GM12878 (cell line): ENCODE measurements around the gene BCAR3. TPM values are rescaled to one million over a fixed set of nuclear protein-coding genes. Genes with fewer than 3 reads are reported as not detected.

Experiments used
- ATAC-seq: fragments of 200-7000 bp; cut with Tn5 transposase; 3 replicates; pipeline ENCODE4 v1.9.1; 2020; ENCODE audit warnings: mild to moderate bottlenecking, moderate library complexity
- BruUV-seq: library from RNA; stranded (reverse); fragments of 400-500 nt; replicated peaks from 2 replicates; lab custom pipeline; 2021; lab: Mats Ljungman, UMichigan
- CTCF ChIA-PET: fragments of 300-600 bp; sonication (Branson Sonifier 250); formaldehyde crosslinking; extraction: SDS; loops from one replicate; lab custom pipeline; 2021; ENCODE audit warnings: inconsistent platforms; lab: Yijun Ruan, JAX
- POLR2A ChIA-PET: fragments of 350-600 bp; formaldehyde crosslinking; extraction: SDS; loops from one replicate; lab custom pipeline; 2021; ENCODE audit warnings: inconsistent platforms; lab: Charles Lee
- RAD21 ChIA-PET: fragments of 300-600 bp; sonication (Branson Sonifier 250); formaldehyde crosslinking; loops from one replicate; lab custom pipeline; 2023; ENCODE audit warnings: antibody characterized with exemption; ENCODE audit not compliant: unreplicated experiment; lab: Charles Lee
- SMC1A ChIA-PET: fragments of 300-600 bp; sonication (Branson Sonifier 250); formaldehyde crosslinking; loops from one replicate; lab custom pipeline; 2023; ENCODE audit not compliant: unreplicated experiment, uncharacterized antibody; lab: Charles Lee
- DNase-seq: peaks from one replicate; pipeline ENCODE4 v3.0.0-alpha.2; 2011; ENCODE audit warnings: low read depth, low spot score
- FAIRE-seq: peaks from 3 replicates; lab custom pipeline; 2011; peaks lifted over from hg19 to GRCh38; lab: Jason Lieb, UNC
- H2AFZ ChIP-seq: 2 replicates; pipeline ENCODE4 v1.6.0; 2011; ENCODE audit warnings: low read depth, low read length, control low read depth; ENCODE audit not compliant: control insufficient read depth
- H3K27ac ChIP-seq: 2 replicates; pipeline ENCODE4 v1.5.1; 2011; ENCODE audit warnings: control low read depth; ENCODE audit not compliant: control insufficient read depth, insufficient read depth
- H3K27me3 ChIP-seq, 2 experiments: replicated peaks in 1 of 2; 2 replicates each; pipeline versions ENCODE4 v1.6.0 to v1.6.1; 2011; ENCODE audit warnings: low read length in 1 of 2; ENCODE audit not compliant: control insufficient read depth in 2 of 2, insufficient read depth in 2 of 2
- H3K36me3 ChIP-seq, 2 experiments: 2 replicates each; pipeline ENCODE4 v1.5.1; 2011; ENCODE audit warnings: low read length in 1 of 2; ENCODE audit not compliant: control insufficient read depth in 2 of 2, insufficient read depth in 2 of 2
- H3K4me1 ChIP-seq: 2 replicates; pipeline ENCODE4 v1.6.1; 2011; ENCODE audit warnings: mild to moderate bottlenecking, low read length, moderate library complexity, mixed read lengths; ENCODE audit not compliant: control insufficient read depth, insufficient read depth
- H3K4me2 ChIP-seq: 2 replicates; pipeline ENCODE4 v1.6.0; 2011; ENCODE audit warnings: control low read depth; ENCODE audit not compliant: control insufficient read depth, insufficient read depth
- H3K4me3 ChIP-seq: fragments of 200-600 bp; sonication (generic); 2 replicates; pipeline ENCODE4 v1.5.1; 2016
- H3K79me2 ChIP-seq: 2 replicates; pipeline ENCODE4 v1.6.0; 2011; ENCODE audit warnings: low read length; ENCODE audit not compliant: control insufficient read depth, insufficient read depth
- H3K9ac ChIP-seq: 2 replicates; pipeline ENCODE4 v1.8.0; 2011; ENCODE audit warnings: low read length, control low read depth, mixed read lengths; ENCODE audit not compliant: control insufficient read depth, insufficient read depth
- H3K9me3 ChIP-seq: replicated peaks from 3 replicates; pipeline ENCODE4 v1.5.1; 2011; ENCODE audit warnings: mild to moderate bottlenecking, low read length; ENCODE audit not compliant: control insufficient read depth, insufficient read depth
- H4K20me1 ChIP-seq: 2 replicates; pipeline ENCODE4 v1.6.0; 2011; ENCODE audit not compliant: control insufficient read depth, insufficient read depth
- ASH2L ChIP-seq: fragments of 300-600, 200-600 bp; sonication (generic); IDR thresholded peaks from 2 replicates; pipeline ENCODE4 v1.6.1; 2017; ENCODE audit warnings: low read depth, mild to moderate bottlenecking, borderline replicate concordance
- EED ChIP-seq: sonication (generic); IDR thresholded peaks from 2 replicates; pipeline ENCODE4 v1.6.1; 2016; ENCODE audit warnings: antibody characterized with exemption, low read depth
- EZH2 ChIP-seq: IDR thresholded peaks from 2 replicates; pipeline ENCODE4 v1.6.1; 2012; ENCODE audit warnings: low read depth, mild to moderate bottlenecking, control low read depth, inconsistent platforms, low read length, borderline replicate concordance; ENCODE audit not compliant: control insufficient read depth
- LARP7 ChIP-seq: fragments of 450-650 bp; IDR thresholded peaks from 2 replicates; pipeline ENCODE4 v1.6.1; 2017; ENCODE audit warnings: mild to moderate bottlenecking
- NFXL1 ChIP-seq: fragments of 450-650 bp; IDR thresholded peaks from 2 replicates; pipeline ENCODE4 v1.6.1; 2017; ENCODE audit warnings: antibody characterized with exemption, mild to moderate bottlenecking, borderline replicate concordance
- NR2F1 ChIP-seq: fragments of 450-650 bp; conservative IDR thresholded peaks from 2 replicates; pipeline ENCODE4 v1.6.1; 2017; ENCODE audit warnings: mild to moderate bottlenecking
- POU2F2 ChIP-seq: IDR thresholded peaks from 3 replicates; pipeline ENCODE4 v1.6.1; 2011; ENCODE audit warnings: low read depth, mild to moderate bottlenecking, low read length, borderline replicate concordance
- RAD21 ChIP-seq: IDR thresholded peaks from 2 replicates; pipeline ENCODE4 v1.6.1; 2011; ENCODE audit warnings: mild to moderate bottlenecking, low read depth, low read length, moderate library complexity; ENCODE audit not compliant: insufficient read depth
- TARDBP ChIP-seq: IDR thresholded peaks from 2 replicates; pipeline ENCODE4 v1.6.1; 2016; ENCODE audit warnings: borderline replicate concordance
- ZSCAN29 ChIP-seq: fragments of 450-650 bp; IDR thresholded peaks from 2 replicates; pipeline ENCODE4 v1.6.1; 2017; ENCODE audit warnings: mild to moderate bottlenecking, moderate library complexity
- WGBS: methylation state at CpG from one replicate; pipeline ENCODE4 v1.1.6; 2016; ENCODE audit warnings: low lambda C conversion rate; ENCODE audit not compliant: insufficient replicate concordance, insufficient coverage; ENCODE audit errors: missing lambda C conversion rate; 5-methylcytosine and 5-hydroxymethylcytosine counted together
- in situ Hi-C: fragments of 300-500 bp; cut with MboI; formaldehyde crosslinking; loops from 9 replicates; pipeline ENCODE4 v1.14.3; 2018; ENCODE audit warnings: mixed read lengths
- intact Hi-C: fragments of 100-400 bp; cut with micrococcal nuclease; formaldehyde crosslinking; loops from one replicate; pipeline ENCODE4 v1.14.2; 2022; ENCODE audit not compliant: unreplicated experiment
- polyA plus RNA-seq, 11 experiments: library from polyadenylated mRNA; depleted of rRNA in 4 of 11; unstranded in 6 of 11; stranded (reverse) in 5 of 11; fragments of >200 nt; fragmentation: Nextera tagmentation in 4 of 11; fragmentation: Illumina TruSeq in 1 of 11; extraction: Ambion mirVana in 4 of 11; extraction: Trizol in 1 of 11; gene quantifications; 1 replicate in 1 of 11; 2 replicates in 10 of 11; pipeline versions ENCODE4 v1.2.1 to v1.2.3, GENCODE V29; 2011 to 2016; ENCODE audit warnings: inconsistent platforms in 2 of 11, missing spikeins in 2 of 11, low read depth in 1 of 11
- total RNA-seq, 4 experiments: library from RNA; depleted of rRNA in 3 of 4; stranded (reverse); fragments of >200 nt in 3 of 4; fragmentation: Illumina TruSeq in 1 of 4; extraction: Trizol in 1 of 4; gene quantifications; 2 replicates each; pipeline versions ENCODE4 v1.2.1 to v1.2.3, GENCODE V29; 2013 to 2021
- TF ChIP-seq, protein P1 (sequence below): IDR thresholded peaks from 2 replicates; pipeline ENCODE4 v1.6.1; 2011; ENCODE audit warnings: low read depth, mild to moderate bottlenecking, low read length, moderate library complexity, borderline replicate concordance; ENCODE audit errors: extremely low read depth
- TF ChIP-seq, protein P2 (sequence below): fragments of 450-650 bp; IDR thresholded peaks from 2 replicates; pipeline ENCODE4 v1.6.1; 2014; ENCODE audit warnings: mild to moderate bottlenecking
- TF ChIP-seq, protein P3 (sequence below): IDR thresholded peaks from 2 replicates; pipeline ENCODE4 v1.6.1; 2012; ENCODE audit warnings: low read depth, low read length, improper control_type of control experiment

Gene BCAR3
- total and polyA plus RNA-seq, 10 of the 15 experiments (the other 5 are each of a cell fraction or from before 2014, with no cell fraction given), result 1.3 to 6.6 (median 1.8) TPM

DNA sequence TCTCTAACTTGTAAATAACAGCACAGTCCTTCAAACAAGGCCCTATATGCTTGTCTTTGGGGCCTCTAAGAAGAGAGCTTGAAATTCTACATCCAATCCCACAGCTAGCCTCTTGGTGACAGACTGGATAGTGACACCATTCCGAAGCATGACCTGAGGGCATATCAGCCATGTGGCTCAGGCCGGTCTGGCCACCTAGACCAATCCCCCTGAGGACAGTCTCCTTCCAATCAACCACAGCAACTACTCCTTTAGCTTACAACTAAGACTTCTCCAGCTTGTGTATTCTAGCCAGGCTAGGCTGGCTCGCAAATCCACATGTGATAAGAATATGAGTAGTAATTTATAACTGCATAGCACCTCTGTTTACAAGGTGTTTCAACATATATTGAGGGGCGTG lies 14.0 kb downstream of the BCAR3 start:
- FAIRE-seq, result no peak
- Histone ChIP-seq H3K9ac (no peak overlapping the region), H3K79me2 (no peaks in the 10 kb centered on the region), H3K4me2 (no peak overlapping the region), H3K4me1 (no peaks in the 10 kb centered on the region), H3K27me3 (no peaks in the 10 kb centered on the region; a peak in 1 of 4 replicates), H3K9me3 (no peaks in the 10 kb centered on the region), H4K20me1 (no peaks in the 10 kb centered on the region), H3K4me3 (no peak overlapping the region), H3K36me3 (no peaks in the 10 kb centered on the region), H3K27ac (no peak overlapping the region), H2AFZ (no peak overlapping the region)
- RAD21 ChIA-PET, result interaction anchor here (1.9 to 2.0 kb wide), 2 partner anchors 12 to 38 kb away, joined by 6 to 7 read pairs; no protein-coding TSS in a partner anchor
- in situ Hi-C loops (no loop called here), intact Hi-C loops (no loop called here)
- POLR2A ChIA-PET, result interaction anchor here (0.5 kb wide), 1 partner anchor 741 kb away, joined by 4 read pairs; no protein-coding TSS in a partner anchor
- DNase-seq, result no peak
- CTCF ChIA-PET, result interaction anchor here (0.9 to 2.1 kb wide), 5 partner anchors 11 to 38 kb away, joined by 3 to 6 read pairs (median 4); no protein-coding TSS in a partner anchor
- ATAC-seq, result no peak
- 57% methylated on average over 4 of the region's 4 CpGs for WGBS
- no TSS peak for BruUV-seq
- TF ChIP-seq TARDBP, result no peak
- no peak for TF ChIP-seq ASH2L
- TF ChIP-seq, protein P1, sequence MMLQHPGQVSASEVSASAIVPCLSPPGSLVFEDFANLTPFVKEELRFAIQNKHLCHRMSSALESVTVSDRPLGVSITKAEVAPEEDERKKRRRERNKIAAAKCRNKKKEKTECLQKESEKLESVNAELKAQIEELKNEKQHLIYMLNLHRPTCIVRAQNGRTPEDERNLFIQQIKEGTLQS, result no peak
- no peak for TF ChIP-seq LARP7
- SMC1A ChIA-PET, result interaction anchor here (1.0 to 7.9 kb wide), 8 partner anchors 12 to 145 kb away, joined by 3 to 61 read pairs (median 4); no protein-coding TSS in a partner anchor

DNA sequence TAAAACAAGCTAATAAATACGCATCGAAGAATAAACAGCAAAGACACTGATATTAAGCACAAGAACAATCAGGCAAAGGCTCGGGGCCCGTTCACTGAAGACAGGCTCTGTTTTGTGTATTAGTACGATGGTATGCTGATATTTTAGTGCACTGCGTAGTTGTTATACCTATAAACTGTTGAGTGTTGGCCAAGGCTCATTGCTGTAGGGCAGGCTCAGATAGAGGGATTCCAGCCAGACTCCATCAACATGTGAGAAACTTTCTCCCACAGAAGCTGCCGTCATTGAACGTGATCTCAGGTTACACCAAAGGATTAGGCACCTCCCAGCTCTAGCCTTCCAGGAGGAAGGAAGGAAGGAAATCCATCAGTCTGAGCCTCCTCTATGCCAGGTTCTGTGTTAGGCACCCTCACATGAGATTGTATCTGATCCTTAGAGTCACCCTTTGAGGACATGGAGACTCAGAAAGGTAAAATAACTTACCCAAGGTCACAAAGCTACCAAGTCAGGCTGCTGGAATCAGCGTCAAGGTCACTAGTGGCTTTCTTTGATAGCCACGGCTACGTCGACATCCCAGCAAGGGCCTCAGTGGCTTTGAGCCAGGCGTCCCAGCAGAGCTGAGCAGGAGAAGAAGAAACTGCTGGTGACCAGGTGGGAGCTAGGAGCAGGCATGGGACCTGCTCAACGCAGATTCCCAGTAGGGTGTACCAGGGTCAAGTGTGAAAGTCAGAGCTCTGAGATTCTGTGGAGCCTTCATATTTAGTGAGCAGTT lies 14.8 kb downstream of the BCAR3 start:
- RAD21 ChIA-PET, result interaction anchor here (1.1 to 2.0 kb wide), 2 partner anchors 13 to 145 kb away, joined by 3 to 6 read pairs; no protein-coding TSS in a partner anchor
- Histone ChIP-seq H3K27ac (no peak overlapping the region), H2AFZ (no peak overlapping the region), H3K79me2 (no peaks in the 10 kb centered on the region), H3K4me3 (no peak overlapping the region), H3K27me3 (no peaks in the 10 kb centered on the region; a peak in 1 of 4 replicates), H3K36me3 (no peaks in the 10 kb centered on the region), H3K9ac (no peak overlapping the region), H3K4me1 (no peaks in the 10 kb centered on the region), H4K20me1 (no peaks in the 10 kb centered on the region), H3K4me2 (no peak overlapping the region), H3K9me3 (no peaks in the 10 kb centered on the region)
- no peak for DNase-seq
- intact Hi-C loops (no loop called here), in situ Hi-C loops (no loop called here)
- 77% methylated on average over 14 of the region's 14 CpGs for WGBS
- no TSS peak for BruUV-seq
- CTCF ChIA-PET, result interaction anchor here (1.2 to 2.1 kb wide), 4 partner anchors 12 to 37 kb away, joined by 3 to 6 read pairs (median 4); no protein-coding TSS in a partner anchor
- SMC1A ChIA-PET, result interaction anchor here (0.9 to 7.9 kb wide), 7 partner anchors 14 to 146 kb away, joined by 3 to 39 read pairs (median 4); no protein-coding TSS in a partner anchor
- POLR2A ChIA-PET, result no interaction called here
- ATAC-seq, result no peak
- no peak for FAIRE-seq
- TF ChIP-seq EZH2, result no peak
- no peak for TF ChIP-seq RAD21
- no peak for TF ChIP-seq ZSCAN29
- TF ChIP-seq, protein P2, sequence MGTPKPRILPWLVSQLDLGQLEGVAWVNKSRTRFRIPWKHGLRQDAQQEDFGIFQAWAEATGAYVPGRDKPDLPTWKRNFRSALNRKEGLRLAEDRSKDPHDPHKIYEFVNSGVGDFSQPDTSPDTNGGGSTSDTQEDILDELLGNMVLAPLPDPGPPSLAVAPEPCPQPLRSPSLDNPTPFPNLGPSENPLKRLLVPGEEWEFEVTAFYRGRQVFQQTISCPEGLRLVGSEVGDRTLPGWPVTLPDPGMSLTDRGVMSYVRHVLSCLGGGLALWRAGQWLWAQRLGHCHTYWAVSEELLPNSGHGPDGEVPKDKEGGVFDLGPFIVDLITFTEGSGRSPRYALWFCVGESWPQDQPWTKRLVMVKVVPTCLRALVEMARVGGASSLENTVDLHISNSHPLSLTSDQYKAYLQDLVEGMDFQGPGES, result no peak
- TF ChIP-seq EED, result no peak
- TF ChIP-seq POU2F2, result no peak
- TF ChIP-seq NR2F1, result no peak
- TF ChIP-seq, protein P3, sequence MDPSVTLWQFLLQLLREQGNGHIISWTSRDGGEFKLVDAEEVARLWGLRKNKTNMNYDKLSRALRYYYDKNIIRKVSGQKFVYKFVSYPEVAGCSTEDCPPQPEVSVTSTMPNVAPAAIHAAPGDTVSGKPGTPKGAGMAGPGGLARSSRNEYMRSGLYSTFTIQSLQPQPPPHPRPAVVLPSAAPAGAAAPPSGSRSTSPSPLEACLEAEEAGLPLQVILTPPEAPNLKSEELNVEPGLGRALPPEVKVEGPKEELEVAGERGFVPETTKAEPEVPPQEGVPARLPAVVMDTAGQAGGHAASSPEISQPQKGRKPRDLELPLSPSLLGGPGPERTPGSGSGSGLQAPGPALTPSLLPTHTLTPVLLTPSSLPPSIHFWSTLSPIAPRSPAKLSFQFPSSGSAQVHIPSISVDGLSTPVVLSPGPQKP, result no peak
- TF ChIP-seq NFXL1, result no peak
